WTC11 (cell line): Measurements from ENCODE around the gene CFAP99.

Source experiments
- CBFB ChIP-seq: sonication (generic); formaldehyde crosslinking; IDR thresholded peaks from 2 replicates; pipeline ENCODE4 v1.8.1; 2022; ENCODE audit warnings: mild to moderate bottlenecking, low read depth, missing genetic modification reagents
- CTCF ChIP-seq: fragments of 200-600 bp; IDR thresholded peaks from 2 replicates; pipeline ENCODE4 v1.8.0; 2022; ENCODE audit warnings: antibody characterized with exemption
- KAT7 ChIP-seq: sonication (generic); formaldehyde crosslinking; IDR thresholded peaks from 2 replicates; pipeline ENCODE4 v1.8.1; 2023; ENCODE audit warnings: missing genetic modification reagents, mild to moderate bottlenecking, borderline replicate concordance
- ZNF138 ChIP-seq: sonication (generic); formaldehyde crosslinking; conservative IDR thresholded peaks from 2 replicates; pipeline ENCODE4 v1.8.1; 2022; ENCODE audit warnings: mild to moderate bottlenecking, moderate library complexity, missing genetic modification reagents
- ZNF512 ChIP-seq: sonication (generic); formaldehyde crosslinking; IDR thresholded peaks from 2 replicates; pipeline ENCODE4 v1.8.1; 2022; ENCODE audit warnings: missing genetic modification reagents, borderline replicate concordance
- TF ChIP-seq, protein P1 (sequence below): sonication (generic); formaldehyde crosslinking; IDR thresholded peaks from 2 replicates; pipeline ENCODE4 v1.8.1; 2022; ENCODE audit warnings: low read depth, mild to moderate bottlenecking, moderate library complexity, missing genetic modification reagents, borderline replicate concordance
- TF ChIP-seq, protein P2 (sequence below): sonication (generic); formaldehyde crosslinking; IDR thresholded peaks from 2 replicates; pipeline ENCODE4 v1.8.0; 2022; ENCODE audit warnings: mild to moderate bottlenecking, missing genetic modification reagents

DNA sequence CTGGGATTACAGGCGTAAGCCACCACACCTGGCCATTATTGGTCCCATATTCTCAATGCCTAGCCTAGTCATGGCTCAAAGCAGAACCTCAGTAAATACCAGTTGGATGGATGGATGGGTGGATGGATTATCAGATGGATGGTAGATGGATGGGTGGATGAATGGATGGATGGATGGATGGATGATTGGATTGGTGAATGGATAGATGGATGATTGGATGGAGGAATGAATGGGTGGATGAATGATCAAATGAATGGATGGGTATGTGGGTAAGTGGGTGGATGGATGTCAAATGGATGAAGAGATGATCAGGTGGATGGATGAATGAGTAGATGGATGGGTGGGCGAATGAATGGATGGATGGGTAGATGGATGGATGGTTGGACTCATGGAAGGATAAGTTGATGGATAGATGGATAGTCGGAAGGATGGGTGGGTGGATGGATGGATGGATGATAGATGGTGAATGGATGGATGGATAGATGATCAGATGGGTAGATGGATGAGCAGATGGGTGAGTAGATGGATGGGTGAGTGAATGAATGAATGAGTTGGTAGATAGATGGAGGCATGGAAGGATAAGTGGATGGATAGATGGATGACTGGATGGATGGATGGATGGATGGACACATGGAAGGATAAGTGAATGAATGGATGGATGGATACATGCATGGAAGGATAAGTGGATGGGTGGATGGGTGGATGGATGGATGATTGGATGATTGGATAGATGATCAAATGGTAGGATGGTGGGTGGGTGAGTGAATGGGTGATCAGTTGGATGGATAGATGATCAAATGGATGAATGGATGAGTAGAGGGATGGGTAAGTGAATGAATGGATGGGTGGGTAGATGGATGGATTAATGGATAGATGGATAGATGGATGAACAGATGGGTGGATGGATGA, 28.2 kb downstream of the CFAP99 start:
- TF ChIP-seq KAT7 (CRISPR knock-in tag): no peak
- no peak for TF ChIP-seq CTCF
- TF ChIP-seq, protein P1, sequence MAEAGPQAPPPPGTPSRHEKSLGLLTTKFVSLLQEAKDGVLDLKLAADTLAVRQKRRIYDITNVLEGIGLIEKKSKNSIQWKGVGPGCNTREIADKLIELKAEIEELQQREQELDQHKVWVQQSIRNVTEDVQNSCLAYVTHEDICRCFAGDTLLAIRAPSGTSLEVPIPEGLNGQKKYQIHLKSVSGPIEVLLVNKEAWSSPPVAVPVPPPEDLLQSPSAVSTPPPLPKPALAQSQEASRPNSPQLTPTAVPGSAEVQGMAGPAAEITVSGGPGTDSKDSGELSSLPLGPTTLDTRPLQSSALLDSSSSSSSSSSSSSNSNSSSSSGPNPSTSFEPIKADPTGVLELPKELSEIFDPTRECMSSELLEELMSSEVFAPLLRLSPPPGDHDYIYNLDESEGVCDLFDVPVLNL (CRISPR knock-in tag): no peak
- TF ChIP-seq ZNF512 (CRISPR knock-in tag): no peak
- TF ChIP-seq, protein P2, sequence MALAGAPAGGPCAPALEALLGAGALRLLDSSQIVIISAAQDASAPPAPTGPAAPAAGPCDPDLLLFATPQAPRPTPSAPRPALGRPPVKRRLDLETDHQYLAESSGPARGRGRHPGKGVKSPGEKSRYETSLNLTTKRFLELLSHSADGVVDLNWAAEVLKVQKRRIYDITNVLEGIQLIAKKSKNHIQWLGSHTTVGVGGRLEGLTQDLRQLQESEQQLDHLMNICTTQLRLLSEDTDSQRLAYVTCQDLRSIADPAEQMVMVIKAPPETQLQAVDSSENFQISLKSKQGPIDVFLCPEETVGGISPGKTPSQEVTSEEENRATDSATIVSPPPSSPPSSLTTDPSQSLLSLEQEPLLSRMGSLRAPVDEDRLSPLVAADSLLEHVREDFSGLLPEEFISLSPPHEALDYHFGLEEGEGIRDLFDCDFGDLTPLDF (CRISPR knock-in tag): no peak
- no peak for TF ChIP-seq ZNF138 (CRISPR knock-in tag)
- TF ChIP-seq CBFB (CRISPR knock-in tag): no peak
